ENCODE measurements around the gene NDUFA9. TPM values are rescaled to one million over a fixed set of nuclear protein-coding genes. Genes with fewer than 3 reads are reported as not detected.

The NDUFA9 gene
- total and polyA plus RNA-seq, 10 donors, result 34.8 to 91.0 (median 52.2) TPM

- Histone ChIP-seq H3K9me3 (no peaks in the 10 kb centered on the region), H3K4me3 (peak overlapping the region; percentile 60 to 88 (median 78)), H3K36me3 (peaks cover 0 to 32% (median 5%) of the 10 kb centered on the region in 6 donors), H3K4me1 (peaks cover 10 to 30% (median 19%) of the 10 kb centered on the region in 6 donors), H3K27me3 (replicated peaks in 1 of 7) (no peaks in the 10 kb centered on the region), H3K27ac (peak overlapping the region in 7 of 8 donors; percentile 67 to 84 (median 76))
- 1 to 9% (median 2%) methylated on average over 17 to 25 of the region's 25 CpGs for WGBS, 5 donors
- TF ChIP-seq POLR2AphosphoS5 (IDR thresholded peaks at IDR 0.05), result peak in 2 of 3 donors; percentile 68 to 70
- TF ChIP-seq CTCF (IDR thresholded peaks at IDR 0.05 in 8 of 11, conservative IDR thresholded peaks at IDR 0.05 in 3 of 11), result peak; percentile 90 to 98 (median 97)
- TF ChIP-seq POLR2A (IDR thresholded peaks at IDR 0.05), result no peak
- intact Hi-C loops (cut with DNase I; ENCODE audit: low total_unique reads), result loop anchor here (5.0 to 10.0 kb wide), 2 partner anchors 62 to 150 kb away; no protein-coding TSS in a partner anchor
- peak; percentile 93 for DNase-seq
These were observed 44.2 kb upstream of the NDUFA9 start for GRCh38 chr12:4604684-4605193.

GRCh38 chr12:4607056-4607455 lies 41.9 kb upstream of the NDUFA9 start:
- Histone ChIP-seq H3K27ac (no peak overlapping the region), H3K4me1 (peaks cover 10 to 30% (median 19%) of the 10 kb centered on the region in 6 donors), H3K36me3 (peaks cover 0 to 51% (median 26%) of the 10 kb centered on the region in 6 donors), H3K27me3 (replicated peaks in 1 of 7) (no peaks in the 10 kb centered on the region), H3K4me3 (no peak overlapping the region), H3K9me3 (no peaks in the 10 kb centered on the region)
- WGBS, 5 donors, result 75 to 99% (median 95%) methylated on average over 3 of the region's 3 CpGs
- TF ChIP-seq POLR2A (IDR thresholded peaks at IDR 0.05), result no peak
- no peak for TF ChIP-seq CTCF (IDR thresholded peaks at IDR 0.05 in 8 of 11, conservative IDR thresholded peaks at IDR 0.05 in 3 of 11)
- TF ChIP-seq POLR2AphosphoS5 (IDR thresholded peaks at IDR 0.05), result no peak
- no peak for DNase-seq
- intact Hi-C loops (cut with DNase I; ENCODE audit: low total_unique reads), result loop anchor here (10.0 kb wide), 1 partner anchor 148 kb away; no protein-coding TSS in a partner anchor

- no peak overlapping the region for H3K27ac ChIP-seq
- no peak for DNase-seq
- peaks cover 0 to 71% (median 45%) of the 10 kb centered on the region in 6 donors for H3K36me3 ChIP-seq
- no peaks in the 10 kb centered on the region for H3K27me3 ChIP-seq (replicated peaks in 1 of 7)
- peaks cover 10 to 30% (median 19%) of the 10 kb centered on the region in 6 donors for H3K4me1 ChIP-seq
- TF ChIP-seq CTCF (IDR thresholded peaks at IDR 0.05 in 8 of 11, conservative IDR thresholded peaks at IDR 0.05 in 3 of 11) (no peak), POLR2A (IDR thresholded peaks at IDR 0.05) (no peak), POLR2AphosphoS5 (IDR thresholded peaks at IDR 0.05) (no peak)
- intact Hi-C loops (cut with DNase I; ENCODE audit: low total_unique reads), result loop anchor here (10.0 kb wide), 1 partner anchor 146 kb away; no protein-coding TSS in a partner anchor
- WGBS, 5 donors, result 91 to 98% (median 93%) methylated on average over 9 of the region's 9 CpGs
- H3K4me3 ChIP-seq, result no peak overlapping the region
- no peaks in the 10 kb centered on the region for H3K9me3 ChIP-seq
These were observed 39.8 kb upstream of the NDUFA9 start for GRCh38 chr12:4609071-4609470.

GRCh38 chr12:4610481-4610880 lies 38.4 kb upstream of the NDUFA9 start:
- TF ChIP-seq POLR2A (IDR thresholded peaks at IDR 0.05) (no peak), CTCF (IDR thresholded peaks at IDR 0.05 in 8 of 11, conservative IDR thresholded peaks at IDR 0.05 in 3 of 11) (no peak), POLR2AphosphoS5 (IDR thresholded peaks at IDR 0.05) (no peak)
- Histone ChIP-seq H3K27me3 (replicated peaks in 1 of 7) (no peaks in the 10 kb centered on the region), H3K36me3 (peaks cover 0 to 86% (median 55%) of the 10 kb centered on the region in 6 donors), H3K27ac (no peak overlapping the region), H3K4me3 (no peak overlapping the region), H3K4me1 (peaks cover 6 to 22% (median 15%) of the 10 kb centered on the region in 6 donors), H3K9me3 (no peaks in the 10 kb centered on the region)
- DNase-seq, result no peak
- intact Hi-C loops (cut with DNase I; ENCODE audit: low total_unique reads), result no loop called here
- 57 to 86% (median 72%) methylated on average over 4 of the region's 4 CpGs for WGBS, 5 donors

Measured in spleen (tissue), 11 donors.